HUDEP-2 (cell line): ENCODE results near the gene ZDHHC18.
A peak's percentile ranks its signal among the peaks of the same experiment; 100 is the strongest.
"Not testable (repeated sequence)": the region's sequence is repeated elsewhere in the genome, so short reads cannot be mapped to it uniquely, and the experiment has no call there.

ENCODE experiments used
- DNase-seq, 76 experiments: peaks; one replicate each; lab custom pipeline; 2025; ENCODE audit not compliant: unreplicated experiment in 76 of 76; lab: John Stamatoyannopoulos, UW

ZDHHC18 gene

GRCh38 chr1:26790551-26790953 is 35.9 kb upstream of the ZDHHC18 start:
- DNase-seq, result peak in 1 of 76 experiments; percentile 16

- no peak for DNase-seq
These were observed 35.3 kb upstream of the ZDHHC18 start for GRCh38 chr1:26791148-26791547.

- peak in 45 of 76 experiments; percentile 7 to 69 (median 36) for DNase-seq
These were observed 34.9 kb upstream of the ZDHHC18 start for GRCh38 chr1:26791626-26792025.

GRCh38 chr1:26792924-26793323 is 33.6 kb upstream of the ZDHHC18 start:
- DNase-seq, result no peak

DNA sequence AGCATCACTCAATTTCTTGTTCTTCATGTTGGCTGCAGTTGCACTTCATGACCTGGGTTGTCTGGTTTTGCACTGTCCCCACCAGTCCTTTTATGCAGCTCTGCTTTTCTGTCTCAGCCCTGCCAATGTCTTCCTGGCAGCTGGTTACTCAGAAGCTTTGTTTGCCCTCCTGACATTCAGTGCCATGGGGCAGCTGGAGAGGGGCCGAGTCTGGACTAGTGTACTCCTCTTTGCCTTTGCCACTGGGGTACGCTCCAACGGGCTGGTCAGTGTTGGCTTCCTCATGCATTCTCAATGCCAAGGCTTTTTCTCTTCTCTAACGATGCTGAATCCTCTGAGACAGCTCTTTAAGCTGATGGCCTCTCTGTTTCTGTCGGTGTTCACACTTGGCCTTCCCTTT is 32.1 kb upstream of the ZDHHC18 start:
- no peak for DNase-seq

DNA sequence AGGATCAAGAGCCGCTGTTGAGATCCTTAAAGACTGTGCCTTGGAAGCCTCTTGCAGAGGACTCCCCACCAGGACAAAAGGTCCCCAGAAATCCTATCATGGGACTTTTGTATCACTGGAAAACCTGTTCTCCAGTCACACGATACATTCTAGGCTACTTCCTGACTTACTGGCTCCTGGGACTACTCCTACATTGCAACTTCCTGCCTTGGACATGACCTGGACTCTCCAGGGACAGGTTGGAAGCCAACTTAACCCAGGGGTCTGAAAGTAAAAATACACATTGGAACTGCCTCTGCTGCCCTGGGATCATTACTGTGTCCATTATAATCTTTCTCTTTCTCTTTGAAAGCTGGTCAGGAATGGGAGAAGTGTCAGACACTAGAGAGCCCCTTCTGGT is 28.9 kb upstream of the ZDHHC18 start:
- no peak for DNase-seq

DNA sequence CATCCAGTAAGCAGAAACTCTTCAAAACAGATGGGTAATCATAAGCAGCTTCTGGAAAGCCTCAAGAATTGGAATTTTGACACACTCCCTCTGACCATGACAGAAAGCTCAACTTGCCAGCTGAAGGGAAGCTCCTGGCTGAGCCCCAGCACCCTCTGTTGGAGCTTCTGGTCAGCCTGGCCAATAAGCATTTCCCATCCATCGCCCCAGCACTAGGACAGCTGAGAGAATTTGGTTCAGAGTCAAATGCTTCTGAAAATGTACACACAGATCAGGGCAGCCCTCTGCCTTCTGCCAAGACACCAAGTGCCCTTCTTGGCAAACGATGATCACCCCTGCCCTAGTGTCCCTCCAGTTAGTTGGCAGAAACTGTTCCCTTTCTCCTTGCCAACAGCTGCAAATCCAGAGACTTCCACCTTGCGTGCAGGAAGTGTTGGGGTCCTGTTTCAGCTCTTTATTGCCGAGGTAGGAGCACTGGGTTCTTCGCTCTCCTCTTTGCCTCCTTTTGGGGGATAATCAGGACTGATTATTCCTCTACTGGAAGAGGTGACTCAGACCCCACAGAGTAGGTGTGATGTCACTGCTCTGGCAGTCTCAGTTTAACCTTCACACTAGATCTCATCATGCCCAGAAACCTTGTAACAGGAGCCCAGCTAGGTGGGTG is 26.9 kb upstream of the ZDHHC18 start:
- peak in 6 of 76 experiments; percentile 10 to 37 (median 16) for DNase-seq

- not testable (repeated sequence) for DNase-seq
These were observed 22.6 kb upstream of the ZDHHC18 start for GRCh38 chr1:26803932-26804331.

GRCh38 chr1:26810105-26810504 is 16.4 kb upstream of the ZDHHC18 start:
- DNase-seq, result peak in 50 of 76 experiments; percentile 10 to 66 (median 34)

DNA sequence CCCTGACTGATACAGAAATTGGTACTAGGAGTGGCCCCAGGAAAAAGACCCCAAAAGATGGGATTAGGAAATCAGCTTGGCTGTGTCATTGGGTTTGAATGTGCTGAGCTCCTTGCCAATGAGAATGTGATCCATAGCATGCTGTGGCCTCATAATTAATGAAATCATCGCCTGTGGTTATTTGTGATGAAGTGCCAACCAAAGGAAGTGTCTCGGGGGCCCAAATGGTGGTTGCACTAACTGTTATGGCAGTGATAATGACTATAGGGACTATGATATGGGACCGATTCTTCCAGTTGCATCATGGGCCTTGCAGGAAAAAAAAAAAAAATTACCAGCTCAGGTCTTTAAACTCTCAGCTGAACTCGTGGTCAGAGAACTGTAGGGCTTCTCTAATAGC is 15.4 kb upstream of the ZDHHC18 start:
- no peak for DNase-seq

DNA sequence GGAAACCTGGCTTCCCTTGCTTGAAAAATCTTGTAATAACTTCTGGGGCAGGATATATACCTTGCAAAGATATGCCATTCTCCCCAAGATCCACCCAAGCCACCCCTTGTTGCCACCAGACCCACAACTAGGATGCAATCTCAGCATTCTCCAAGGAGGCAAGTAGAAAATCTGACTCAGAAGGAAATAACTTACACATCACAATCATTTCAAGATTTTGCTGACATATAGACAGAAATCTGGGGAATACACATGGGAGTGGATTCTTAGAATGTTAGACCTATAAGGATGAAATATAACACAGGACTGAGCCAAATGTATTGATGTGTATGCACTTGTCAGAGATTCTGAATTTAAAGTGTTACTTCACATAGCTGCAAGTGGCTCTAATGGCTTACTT is 14.8 kb upstream of the ZDHHC18 start:
- DNase-seq, result no peak

GRCh38 chr1:26814377-26814776 is 12.1 kb upstream of the ZDHHC18 start:
- no peak for DNase-seq

DNA sequence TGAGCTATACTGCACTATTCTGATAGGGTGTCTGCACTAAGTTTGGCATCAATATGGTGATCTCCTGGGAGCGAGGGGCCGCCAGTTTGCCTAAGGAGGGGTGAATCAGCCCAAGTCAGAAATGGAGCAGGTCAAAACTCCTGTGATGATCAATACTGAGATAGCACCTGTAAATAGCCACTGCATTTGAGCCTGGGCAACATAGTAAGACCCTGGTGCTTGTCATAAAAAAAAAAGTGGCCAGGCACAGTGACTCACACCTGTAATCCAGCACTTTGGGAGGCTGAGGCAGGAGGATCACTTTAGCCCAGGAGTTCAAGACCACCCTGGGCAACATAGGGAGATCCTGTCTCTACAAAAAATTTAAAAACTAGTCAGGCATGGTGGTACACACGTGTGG is 11.6 kb upstream of the ZDHHC18 start:
- DNase-seq, result no peak

GRCh38 chr1:26820784-26821269 is 5.7 kb upstream of the ZDHHC18 start:
- peak in 1 of 76 experiments; percentile 16 for DNase-seq

DNA sequence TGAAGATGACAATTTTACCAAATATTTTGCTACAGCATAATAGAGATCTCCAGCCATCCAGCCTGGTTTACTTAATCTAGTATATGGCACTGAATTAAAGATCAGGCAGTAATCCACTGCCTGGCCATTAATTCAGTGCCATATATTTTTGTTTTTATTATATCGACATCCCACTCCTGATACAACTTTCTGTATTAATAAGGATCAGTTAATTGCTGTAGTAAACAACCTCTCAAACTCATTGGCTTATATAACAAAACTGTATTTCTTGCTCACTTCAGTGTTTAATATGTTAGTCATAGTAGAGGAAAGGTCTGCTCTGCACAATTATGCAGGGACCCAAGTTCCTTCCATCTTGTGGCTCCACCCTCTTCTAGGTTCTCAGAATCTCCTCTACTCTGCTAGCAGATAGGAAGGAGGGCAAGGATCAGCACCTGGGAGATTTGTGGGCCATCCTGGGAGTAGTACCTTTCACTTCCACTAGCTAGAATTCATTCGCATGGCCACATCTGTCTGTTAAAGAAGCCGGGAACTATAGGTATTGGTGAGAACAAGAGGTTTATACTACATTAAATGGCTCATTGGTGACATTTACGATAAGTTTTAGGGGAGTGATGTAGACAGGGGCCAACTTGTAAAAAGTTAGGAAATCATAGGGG is 3.6 kb upstream of the ZDHHC18 start:
- no peak for DNase-seq

- no peak for DNase-seq
These were observed 1.8 kb upstream of the ZDHHC18 start for GRCh38 chr1:26824731-26825130.

DNA sequence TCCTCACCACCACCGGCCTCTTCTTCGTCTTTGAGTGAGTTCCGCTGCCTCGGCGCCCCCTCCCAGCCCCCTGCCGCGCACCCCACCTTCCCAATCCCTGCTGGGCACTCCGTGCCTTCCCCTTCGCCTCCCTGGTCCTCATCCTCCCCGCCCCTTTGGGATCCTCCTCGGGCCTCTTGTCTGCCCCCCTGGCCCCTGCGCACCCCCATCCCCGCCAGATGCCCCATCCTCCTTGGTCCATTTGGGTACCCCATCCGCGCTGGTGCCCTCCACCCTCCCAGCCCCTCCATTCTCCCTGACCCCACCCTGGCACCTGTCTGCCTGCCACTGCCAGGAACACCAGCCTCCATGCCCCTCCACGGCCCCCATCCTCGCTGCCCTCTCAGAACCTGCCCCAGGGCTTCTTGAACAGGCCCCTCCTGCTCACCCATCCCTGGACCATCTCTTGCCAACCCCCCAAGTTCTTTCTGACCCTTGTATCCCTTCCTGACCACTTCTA is 667 bp downstream of the ZDHHC18 start:
- DNase-seq, result no peak

DNA sequence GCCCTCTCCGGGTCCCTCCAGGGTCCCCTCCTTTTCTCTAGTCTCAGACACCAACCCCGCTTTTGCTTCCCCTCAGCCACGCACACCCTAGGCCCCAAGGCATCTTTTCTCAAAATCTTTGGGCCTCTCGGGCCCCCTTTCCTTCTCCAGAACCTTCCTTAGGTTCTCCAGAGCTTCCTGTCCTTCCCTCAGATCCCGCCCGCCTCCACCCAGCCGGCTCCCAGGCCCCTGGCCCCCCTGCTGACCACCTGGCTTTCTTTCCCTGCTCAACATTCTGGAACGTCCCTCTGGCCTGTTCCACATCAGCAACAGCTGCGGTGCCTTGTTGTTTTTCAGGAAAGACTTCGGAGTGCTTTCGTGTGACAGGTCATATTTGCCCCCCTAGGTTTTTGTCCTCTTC is 1.2 kb downstream of the ZDHHC18 start:
- no peak for DNase-seq

GRCh38 chr1:26828411-26828991 is 2.0 kb downstream of the ZDHHC18 start:
- DNase-seq, result peak in 1 of 76 experiments; percentile 17

DNA sequence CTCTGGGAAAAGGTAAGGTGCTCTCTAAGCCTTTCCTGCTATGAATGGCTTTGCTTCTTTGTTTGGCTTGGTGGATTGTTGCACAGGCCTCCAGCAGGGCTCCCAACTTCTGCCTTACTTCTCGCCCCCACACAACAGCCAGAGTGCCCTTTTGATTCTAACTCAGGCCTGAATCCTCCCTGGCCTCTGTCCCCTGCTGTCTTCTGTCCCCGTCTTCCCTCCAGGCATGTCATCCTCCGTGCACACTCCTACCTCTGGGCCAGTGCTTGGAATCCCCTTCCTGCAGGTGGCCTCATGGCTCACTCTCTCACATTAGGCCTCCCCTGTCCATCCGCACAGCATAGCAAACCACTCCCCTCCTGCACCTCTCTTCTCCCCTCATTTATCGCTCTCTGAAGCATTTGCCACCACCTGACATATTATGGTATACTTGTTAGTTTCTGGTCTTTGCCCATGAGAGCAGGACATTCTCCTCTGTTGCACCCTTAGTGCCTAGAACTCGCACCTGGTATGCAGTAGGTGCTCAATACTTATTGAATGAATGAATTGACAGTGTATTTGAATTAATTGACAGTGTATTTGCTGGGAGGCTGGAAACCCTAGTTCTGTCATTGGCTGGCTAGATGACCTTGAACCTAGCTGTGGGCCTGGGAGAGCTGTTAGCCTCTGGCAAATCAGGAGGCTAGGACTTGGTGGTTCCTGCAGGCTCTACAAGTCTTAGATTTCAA is 2.9 kb downstream of the ZDHHC18 start:
- DNase-seq, result no peak

- no peak for DNase-seq
These were observed 4.6 kb downstream of the ZDHHC18 start for GRCh38 chr1:26831059-26831458.
